GM12878 (cell line): Measurements from ENCODE around the gene FBF1. TPM values are rescaled to one million over a fixed set of nuclear protein-coding genes. Genes with fewer than 3 reads are reported as not detected.

ENCODE experiments used
- ATAC-seq: fragments of 200-7000 bp; cut with Tn5 transposase; 3 replicates; pipeline ENCODE4 v1.9.1; 2020; ENCODE audit warnings: mild to moderate bottlenecking, moderate library complexity
- BruUV-seq: library from RNA; stranded (reverse); fragments of 400-500 nt; replicated peaks from 2 replicates; lab custom pipeline; 2021; lab: Mats Ljungman, UMichigan
- CTCF ChIA-PET: fragments of 300-600 bp; sonication (Branson Sonifier 250); formaldehyde crosslinking; extraction: SDS; loops from one replicate; lab custom pipeline; 2021; ENCODE audit warnings: inconsistent platforms; lab: Yijun Ruan, JAX
- POLR2A ChIA-PET: fragments of 350-600 bp; formaldehyde crosslinking; extraction: SDS; loops from one replicate; lab custom pipeline; 2021; ENCODE audit warnings: inconsistent platforms; lab: Charles Lee
- RAD21 ChIA-PET: fragments of 300-600 bp; sonication (Branson Sonifier 250); formaldehyde crosslinking; loops from one replicate; lab custom pipeline; 2023; ENCODE audit warnings: antibody characterized with exemption; ENCODE audit not compliant: unreplicated experiment; lab: Charles Lee
- SMC1A ChIA-PET: fragments of 300-600 bp; sonication (Branson Sonifier 250); formaldehyde crosslinking; loops from one replicate; lab custom pipeline; 2023; ENCODE audit not compliant: unreplicated experiment, uncharacterized antibody; lab: Charles Lee
- DNase-seq: peaks from one replicate; pipeline ENCODE4 v3.0.0-alpha.2; 2011; ENCODE audit warnings: low read depth, low spot score
- FAIRE-seq: peaks from 3 replicates; lab custom pipeline; 2011; peaks lifted over from hg19 to GRCh38; lab: Jason Lieb, UNC
- H2AFZ ChIP-seq: 2 replicates; pipeline ENCODE4 v1.6.0; 2011; ENCODE audit warnings: low read depth, low read length, control low read depth; ENCODE audit not compliant: control insufficient read depth
- H3K27ac ChIP-seq: 2 replicates; pipeline ENCODE4 v1.5.1; 2011; ENCODE audit warnings: control low read depth; ENCODE audit not compliant: control insufficient read depth, insufficient read depth
- H3K27me3 ChIP-seq, 2 experiments: replicated peaks in 1 of 2; 2 replicates each; pipeline versions ENCODE4 v1.6.0 to v1.6.1; 2011; ENCODE audit warnings: low read length in 1 of 2; ENCODE audit not compliant: control insufficient read depth in 2 of 2, insufficient read depth in 2 of 2
- H3K36me3 ChIP-seq, 2 experiments: 2 replicates each; pipeline ENCODE4 v1.5.1; 2011; ENCODE audit warnings: low read length in 1 of 2; ENCODE audit not compliant: control insufficient read depth in 2 of 2, insufficient read depth in 2 of 2
- H3K4me1 ChIP-seq: 2 replicates; pipeline ENCODE4 v1.6.1; 2011; ENCODE audit warnings: mild to moderate bottlenecking, low read length, moderate library complexity, mixed read lengths; ENCODE audit not compliant: control insufficient read depth, insufficient read depth
- H3K4me2 ChIP-seq: 2 replicates; pipeline ENCODE4 v1.6.0; 2011; ENCODE audit warnings: control low read depth; ENCODE audit not compliant: control insufficient read depth, insufficient read depth
- H3K4me3 ChIP-seq: fragments of 200-600 bp; sonication (generic); 2 replicates; pipeline ENCODE4 v1.5.1; 2016
- H3K79me2 ChIP-seq: 2 replicates; pipeline ENCODE4 v1.6.0; 2011; ENCODE audit warnings: low read length; ENCODE audit not compliant: control insufficient read depth, insufficient read depth
- H3K9ac ChIP-seq: 2 replicates; pipeline ENCODE4 v1.8.0; 2011; ENCODE audit warnings: low read length, control low read depth, mixed read lengths; ENCODE audit not compliant: control insufficient read depth, insufficient read depth
- H3K9me3 ChIP-seq: replicated peaks from 3 replicates; pipeline ENCODE4 v1.5.1; 2011; ENCODE audit warnings: mild to moderate bottlenecking, low read length; ENCODE audit not compliant: control insufficient read depth, insufficient read depth
- H4K20me1 ChIP-seq: 2 replicates; pipeline ENCODE4 v1.6.0; 2011; ENCODE audit not compliant: control insufficient read depth, insufficient read depth
- CUX1 ChIP-seq: IDR thresholded peaks from 2 replicates; pipeline ENCODE4 v1.6.1; 2012; ENCODE audit warnings: improper control_type of control experiment, low read depth, low read length; ENCODE audit not compliant: insufficient replicate concordance
- E2F4 ChIP-seq: IDR thresholded peaks from 2 replicates; pipeline ENCODE4 v1.6.1; 2012; ENCODE audit warnings: low read depth, low read length, improper control_type of control experiment
- IRF5 ChIP-seq: fragments of 450-650 bp; IDR thresholded peaks from 2 replicates; pipeline ENCODE4 v1.6.1; 2017; ENCODE audit warnings: borderline replicate concordance
- KLF5 ChIP-seq: fragments of 450-650 bp; IDR thresholded peaks from 2 replicates; pipeline ENCODE4 v1.6.1; 2014; ENCODE audit warnings: mild to moderate bottlenecking; ENCODE audit not compliant: partially characterized antibody
- PRDM15 ChIP-seq: fragments of 450-650 bp; formaldehyde crosslinking; IDR thresholded peaks from 2 replicates; pipeline ENCODE4 v1.4.0; 2020; ENCODE audit warnings: mild to moderate bottlenecking, moderate library complexity
- SIX5 ChIP-seq: IDR thresholded peaks from 2 replicates; pipeline ENCODE4 v1.6.1; 2011; ENCODE audit warnings: mild to moderate bottlenecking, low read depth, low read length, moderate library complexity; ENCODE audit not compliant: severe bottlenecking
- SMARCA5 ChIP-seq: fragments of 450-650 bp; IDR thresholded peaks from 2 replicates; pipeline ENCODE4 v1.6.1; 2017; ENCODE audit warnings: mild to moderate bottlenecking
- SREBF2 ChIP-seq: IDR thresholded peaks from 2 replicates; pipeline ENCODE4 v1.6.1; 2012; ENCODE audit warnings: mild to moderate bottlenecking, low read length
- USF1 ChIP-seq: IDR thresholded peaks from 2 replicates; pipeline ENCODE4 v1.6.1; 2011; ENCODE audit warnings: borderline replicate concordance, low read depth, mild to moderate bottlenecking, moderate library complexity, mixed read lengths, low read length; ENCODE audit not compliant: insufficient read depth; ENCODE audit errors: extremely low read length
- YBX1 ChIP-seq: fragments of 450-650 bp; IDR thresholded peaks from 2 replicates; pipeline ENCODE4 v1.6.1; 2016; ENCODE audit warnings: antibody characterized with exemption
- WGBS: methylation state at CpG from one replicate; pipeline ENCODE4 v1.1.6; 2016; ENCODE audit warnings: low lambda C conversion rate; ENCODE audit not compliant: insufficient replicate concordance, insufficient coverage; ENCODE audit errors: missing lambda C conversion rate; 5-methylcytosine and 5-hydroxymethylcytosine counted together
- in situ Hi-C: fragments of 300-500 bp; cut with MboI; formaldehyde crosslinking; loops from 9 replicates; pipeline ENCODE4 v1.14.3; 2018; ENCODE audit warnings: mixed read lengths
- intact Hi-C: fragments of 100-400 bp; cut with micrococcal nuclease; formaldehyde crosslinking; loops from one replicate; pipeline ENCODE4 v1.14.2; 2022; ENCODE audit not compliant: unreplicated experiment
- polyA plus RNA-seq, 11 experiments: library from polyadenylated mRNA; depleted of rRNA in 4 of 11; unstranded in 6 of 11; stranded (reverse) in 5 of 11; fragments of >200 nt; fragmentation: Nextera tagmentation in 4 of 11; fragmentation: Illumina TruSeq in 1 of 11; extraction: Ambion mirVana in 4 of 11; extraction: Trizol in 1 of 11; gene quantifications; 1 replicate in 1 of 11; 2 replicates in 10 of 11; pipeline versions ENCODE4 v1.2.1 to v1.2.3, GENCODE V29; 2011 to 2016; ENCODE audit warnings: inconsistent platforms in 2 of 11, missing spikeins in 2 of 11, low read depth in 1 of 11
- total RNA-seq, 4 experiments: library from RNA; depleted of rRNA in 3 of 4; stranded (reverse); fragments of >200 nt in 3 of 4; fragmentation: Illumina TruSeq in 1 of 4; extraction: Trizol in 1 of 4; gene quantifications; 2 replicates each; pipeline versions ENCODE4 v1.2.1 to v1.2.3, GENCODE V29; 2013 to 2021

The FBF1 gene
- total and polyA plus RNA-seq, 10 of the 15 experiments (the other 5 are each of a cell fraction or from before 2014, with no cell fraction given): 0.29 to 15.0 (median 7.0) TPM

GRCh38 chr17:75922173-75922961 is 18.5 kb downstream of the FBF1 start:
- ChIA-PET SMC1A (no interaction called here), POLR2A (no interaction called here), RAD21 (no interaction called here), CTCF (interaction anchor here (1.2 kb wide), 1 partner anchor 17 kb away, joined by 3 read pairs; no protein-coding TSS in a partner anchor)
- intact Hi-C loops (no loop called here), in situ Hi-C loops (no loop called here)
- FAIRE-seq (no peak), DNase-seq (no peak), ATAC-seq (peak; percentile 51)
- no peak overlapping the region for H3K9ac ChIP-seq
- no peak overlapping the region for H2AFZ ChIP-seq
- H3K4me1 ChIP-seq: no peaks in the 10 kb centered on the region
- H3K79me2 ChIP-seq: no peaks in the 10 kb centered on the region
- H3K9me3 ChIP-seq: no peaks in the 10 kb centered on the region
- no peak overlapping the region for H3K4me2 ChIP-seq
- WGBS: 86% methylated on average over 18 of the region's 18 CpGs
- no TSS peak for BruUV-seq
- H4K20me1 ChIP-seq: no peaks in the 10 kb centered on the region
- no peaks in the 10 kb centered on the region for H3K36me3 ChIP-seq
- H3K4me3 ChIP-seq: no peak overlapping the region
- no peaks in the 10 kb centered on the region for H3K27me3 ChIP-seq
- no peak overlapping the region for H3K27ac ChIP-seq
- no peak for TF ChIP-seq PRDM15 (CRISPR knock-in tag)
- no peak for TF ChIP-seq E2F4
- TF ChIP-seq CUX1: no peak
- TF ChIP-seq YBX1: no peak
- TF ChIP-seq SMARCA5: no peak
- TF ChIP-seq USF1: no peak
- TF ChIP-seq SIX5: no peak
- TF ChIP-seq KLF5: no peak
- no peak for TF ChIP-seq SREBF2
- no peak for TF ChIP-seq IRF5
